NB4 (cell line): Measurements from ENCODE around the gene ZNF23.
"Not testable (repeated sequence)": the region's sequence is repeated elsewhere in the genome, so short reads cannot be mapped to it uniquely, and the experiment has no call there.

Experiments used
- CTCF ChIP-seq: IDR thresholded peaks from one replicate; pipeline ENCODE4 v1.5.1; 2012; ENCODE audit warnings: low read depth, low read length
- MAX ChIP-seq: IDR thresholded peaks from 2 replicates; pipeline ENCODE4 v1.6.1; 2011; ENCODE audit warnings: low read depth, low read length
- POLR2A ChIP-seq: IDR thresholded peaks from 2 replicates; pipeline ENCODE4 v1.6.1; 2011; ENCODE audit warnings: mild to moderate bottlenecking; ENCODE audit not compliant: insufficient read length; ENCODE audit errors: extremely low read depth

DNA sequence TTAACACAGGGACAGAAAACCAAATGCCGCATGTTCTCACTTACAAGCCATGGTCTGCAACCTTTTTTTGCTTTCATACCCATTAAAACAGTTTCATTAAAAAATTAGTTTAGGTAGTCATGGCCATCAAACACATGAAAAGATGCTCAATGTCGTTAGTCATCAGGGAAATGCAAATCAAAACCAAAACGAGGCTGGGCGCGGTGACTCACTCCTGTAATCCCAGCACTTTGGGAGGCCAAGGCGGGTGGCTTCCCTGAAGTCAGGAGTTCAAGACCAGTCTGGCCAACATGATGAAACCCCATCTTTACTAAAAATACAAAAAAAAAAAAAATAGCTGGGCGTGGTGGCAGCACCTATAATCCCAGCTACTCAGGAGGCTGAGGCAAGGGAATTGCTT, 42.0 kb upstream of the ZNF23 start:
- not testable (repeated sequence) for TF ChIP-seq MAX, CTCF, POLR2A
